ENCODE results near the gene TRIM24.

The TRIM24 gene

DNA sequence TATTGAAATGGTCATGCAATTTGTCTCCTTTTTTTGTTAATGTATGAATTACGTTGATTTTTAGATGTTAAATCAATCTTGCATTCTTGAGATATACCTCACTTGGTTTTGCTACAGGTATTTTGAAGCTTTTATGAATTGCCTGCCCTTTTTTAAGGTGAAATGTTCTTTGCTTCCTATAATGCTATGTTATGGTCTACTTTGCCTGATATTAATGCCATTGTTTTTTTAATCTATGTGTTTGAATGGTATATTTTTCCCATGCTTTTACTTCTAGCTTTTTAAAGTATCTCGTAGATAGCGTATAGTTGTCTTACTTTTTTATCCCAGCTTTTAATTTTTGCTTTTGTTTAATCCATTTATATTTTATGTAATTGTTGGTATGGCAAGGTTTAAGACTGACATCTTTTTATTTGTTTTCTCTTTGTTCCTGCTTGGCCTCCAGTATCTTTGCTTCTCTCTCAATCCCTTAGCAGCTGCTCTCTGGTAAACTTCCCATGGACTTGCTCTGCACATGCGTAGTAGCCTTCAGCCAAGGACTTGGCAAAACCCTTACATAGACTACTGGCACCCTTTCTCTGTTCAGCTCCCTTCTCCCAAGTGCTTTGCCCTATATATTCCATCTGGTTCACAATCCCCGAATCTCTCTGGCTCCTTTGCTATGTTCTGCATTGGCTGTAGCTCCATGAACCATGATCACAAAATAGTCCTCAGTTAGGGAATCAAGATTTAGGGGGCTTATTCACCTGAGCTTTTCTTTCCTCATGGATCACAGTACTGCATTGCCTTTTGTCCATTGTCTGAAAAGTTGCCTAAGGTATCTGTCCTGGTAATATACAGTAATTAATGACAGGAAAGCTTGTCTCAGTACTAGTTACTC is 8.4 kb downstream of the TRIM24 start:
- DNase-seq, result no peak
- TF ChIP-seq, protein P1, sequence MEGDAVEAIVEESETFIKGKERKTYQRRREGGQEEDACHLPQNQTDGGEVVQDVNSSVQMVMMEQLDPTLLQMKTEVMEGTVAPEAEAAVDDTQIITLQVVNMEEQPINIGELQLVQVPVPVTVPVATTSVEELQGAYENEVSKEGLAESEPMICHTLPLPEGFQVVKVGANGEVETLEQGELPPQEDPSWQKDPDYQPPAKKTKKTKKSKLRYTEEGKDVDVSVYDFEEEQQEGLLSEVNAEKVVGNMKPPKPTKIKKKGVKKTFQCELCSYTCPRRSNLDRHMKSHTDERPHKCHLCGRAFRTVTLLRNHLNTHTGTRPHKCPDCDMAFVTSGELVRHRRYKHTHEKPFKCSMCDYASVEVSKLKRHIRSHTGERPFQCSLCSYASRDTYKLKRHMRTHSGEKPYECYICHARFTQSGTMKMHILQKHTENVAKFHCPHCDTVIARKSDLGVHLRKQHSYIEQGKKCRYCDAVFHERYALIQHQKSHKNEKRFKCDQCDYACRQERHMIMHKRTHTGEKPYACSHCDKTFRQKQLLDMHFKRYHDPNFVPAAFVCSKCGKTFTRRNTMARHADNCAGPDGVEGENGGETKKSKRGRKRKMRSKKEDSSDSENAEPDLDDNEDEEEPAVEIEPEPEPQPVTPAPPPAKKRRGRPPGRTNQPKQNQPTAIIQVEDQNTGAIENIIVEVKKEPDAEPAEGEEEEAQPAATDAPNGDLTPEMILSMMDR (IDR thresholded peaks at IDR 0.05; ENCODE audit: low read depth, low read length), result no peak
- Histone ChIP-seq H3K27ac (no peak overlapping the region), H3K27me3 (ENCODE audit: insufficient read depth, low read depth, severe bottlenecking) (no peaks in the 10 kb centered on the region), H3K9me3 (ENCODE audit: severe bottlenecking) (no peaks in the 10 kb centered on the region), H3K4me3 (ENCODE audit: low read depth, low read length) (no peak overlapping the region), H3K36me3 (peaks cover 5% of the 10 kb centered on the region)

DNA sequence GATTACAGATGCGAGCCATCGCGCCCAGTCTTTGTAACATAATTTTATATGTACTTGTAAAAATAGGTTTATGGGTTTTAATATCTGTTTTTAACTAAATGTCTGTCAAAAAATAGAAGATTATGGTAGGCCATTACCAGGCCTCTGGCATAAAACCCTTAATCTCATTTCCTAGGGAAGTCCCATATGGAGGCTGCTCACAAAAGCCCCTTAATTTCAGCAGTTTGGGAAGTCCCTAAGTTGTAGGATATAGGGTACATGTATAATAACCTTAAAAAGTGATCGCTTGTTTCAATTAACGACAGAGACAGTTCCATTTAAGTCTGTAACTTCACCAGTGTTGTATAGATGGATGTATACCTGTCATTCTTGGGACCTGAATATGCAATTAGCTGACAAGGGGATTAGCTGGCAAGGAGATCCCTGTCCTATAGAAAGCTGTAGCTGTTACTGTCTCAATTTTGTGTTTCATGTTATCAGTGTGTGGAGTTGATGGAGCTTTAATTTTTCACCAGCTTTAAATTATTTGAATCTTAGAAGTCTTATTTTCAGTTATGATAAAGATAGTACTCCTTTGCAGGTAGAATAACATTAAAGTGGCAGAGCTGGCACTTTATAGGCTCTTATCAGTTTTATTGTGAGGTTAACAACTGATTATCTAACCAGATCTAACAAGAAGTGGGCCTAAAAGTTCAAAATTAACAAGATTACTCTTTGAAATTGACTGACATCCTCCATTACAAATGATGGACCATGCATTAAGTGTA is 10.5 kb downstream of the TRIM24 start:
- H3K27ac ChIP-seq, result no peak overlapping the region
- no peaks in the 10 kb centered on the region for H3K27me3 ChIP-seq (ENCODE audit: insufficient read depth, low read depth, severe bottlenecking)
- no peaks in the 10 kb centered on the region for H3K9me3 ChIP-seq (ENCODE audit: severe bottlenecking)
- H3K4me3 ChIP-seq (ENCODE audit: low read depth, low read length), result no peak overlapping the region
- DNase-seq, result no peak
- H3K36me3 ChIP-seq, result peaks cover 3% of the 10 kb centered on the region; the same call in 1 of the 2 replicates
- TF ChIP-seq, protein P1 (IDR thresholded peaks at IDR 0.05; ENCODE audit: low read depth, low read length), result no peak

DNA sequence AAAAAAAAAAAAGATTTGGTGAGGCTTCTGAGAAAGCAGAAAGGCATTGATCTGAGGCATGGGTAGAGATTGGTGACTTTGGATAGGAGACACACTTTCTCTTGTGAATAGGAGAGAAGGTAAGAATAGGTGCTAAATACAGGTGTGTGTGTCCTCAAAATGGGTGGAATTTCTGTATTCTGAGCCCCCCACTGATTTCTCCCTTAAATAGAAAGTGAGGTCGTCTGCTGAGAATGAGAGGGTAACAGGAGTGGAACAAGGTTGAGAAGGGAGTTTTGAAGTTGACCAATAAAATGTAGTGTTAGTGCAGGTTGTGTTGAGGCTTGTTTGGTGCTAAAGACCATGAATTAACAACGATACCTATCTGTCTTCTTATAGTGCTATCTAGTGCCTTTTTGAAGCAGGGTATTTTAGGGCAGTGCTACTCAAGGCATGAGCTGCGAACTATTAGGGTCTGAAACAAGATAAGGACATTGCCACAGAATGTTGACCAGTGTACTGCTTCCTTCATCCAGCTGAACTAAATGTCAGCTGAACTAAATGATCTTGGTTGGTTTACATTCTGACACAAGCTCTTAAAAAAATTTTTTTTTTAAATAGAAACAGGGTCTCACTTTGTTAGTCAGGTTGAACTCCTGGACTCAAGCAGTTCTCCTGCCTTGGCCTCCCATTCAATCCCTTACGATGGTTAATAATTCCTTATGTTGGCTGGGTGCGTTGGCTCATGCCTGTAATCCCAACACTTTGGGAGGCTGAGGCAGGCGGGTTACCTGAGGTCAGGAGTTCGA is 12.4 kb downstream of the TRIM24 start:
- DNase-seq, result no peak
- Histone ChIP-seq H3K27me3 (ENCODE audit: insufficient read depth, low read depth, severe bottlenecking) (no peaks in the 10 kb centered on the region), H3K4me3 (ENCODE audit: low read depth, low read length) (no peak overlapping the region), H3K27ac (no peak overlapping the region), H3K36me3 (peaks cover 3% of the 10 kb centered on the region; the same call in 1 of the 2 replicates), H3K9me3 (ENCODE audit: severe bottlenecking) (no peaks in the 10 kb centered on the region)
- TF ChIP-seq, protein P1 (IDR thresholded peaks at IDR 0.05; ENCODE audit: low read depth, low read length), result no peak

DNA sequence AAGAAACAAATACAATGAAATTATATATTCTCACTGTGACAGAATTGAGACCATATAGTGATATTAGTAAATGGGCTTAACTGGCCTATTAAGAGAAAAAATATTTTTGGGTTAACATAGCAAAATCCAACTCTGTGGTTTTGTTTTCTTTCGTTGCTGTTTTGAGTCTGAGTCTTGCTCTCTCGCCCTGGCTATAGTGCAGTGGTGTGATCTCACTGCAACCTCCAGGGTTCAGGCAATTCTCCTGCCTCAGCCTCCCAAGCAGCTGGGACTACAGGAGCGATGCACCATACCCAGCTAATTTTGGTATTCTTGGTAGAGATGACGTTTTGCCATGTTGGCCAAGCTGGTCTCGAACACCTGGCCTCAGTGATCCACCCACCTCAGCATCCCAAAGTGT is 15.3 kb downstream of the TRIM24 start:
- Histone ChIP-seq H3K27ac (no peak overlapping the region), H3K9me3 (ENCODE audit: severe bottlenecking) (no peaks in the 10 kb centered on the region), H3K4me3 (ENCODE audit: low read depth, low read length) (no peak overlapping the region), H3K27me3 (ENCODE audit: insufficient read depth, low read depth, severe bottlenecking) (no peaks in the 10 kb centered on the region), H3K36me3 (no peaks in the 10 kb centered on the region)
- no peak for DNase-seq
- TF ChIP-seq, protein P1 (IDR thresholded peaks at IDR 0.05; ENCODE audit: low read depth, low read length), result no peak

DNA sequence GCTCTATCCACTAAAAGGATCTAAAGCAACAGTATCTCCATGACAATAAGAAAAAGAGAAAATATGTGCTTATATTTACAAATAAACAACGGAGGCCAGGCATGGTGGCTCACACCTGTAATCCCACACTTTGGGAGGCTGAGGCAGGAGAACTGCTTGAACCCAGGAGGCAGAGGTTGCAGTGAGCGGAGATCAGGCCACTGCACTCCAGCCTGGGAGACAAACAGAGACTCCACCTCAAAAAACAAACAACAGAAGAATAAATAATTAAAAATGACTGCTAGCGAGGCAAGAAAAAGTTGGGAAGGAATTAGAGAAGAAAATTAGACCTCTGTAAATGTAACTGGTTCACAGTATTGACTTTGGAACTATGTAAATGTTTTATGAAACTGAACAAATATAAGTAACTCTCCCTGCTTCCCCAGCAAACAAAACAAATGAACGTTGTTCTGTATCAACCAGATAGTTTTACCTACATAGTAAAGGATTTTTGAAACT is 17.1 kb downstream of the TRIM24 start:
- TF ChIP-seq, protein P1 (IDR thresholded peaks at IDR 0.05; ENCODE audit: low read depth, low read length), result no peak
- no peak for DNase-seq
- H3K27ac ChIP-seq, result no peak overlapping the region

More for the DNA sequence above, 17.1 kb downstream of the TRIM24 start:
- Histone ChIP-seq H3K27me3 (ENCODE audit: insufficient read depth, low read depth, severe bottlenecking) (no peaks in the 10 kb centered on the region), H3K36me3 (no peaks in the 10 kb centered on the region), H3K9me3 (ENCODE audit: severe bottlenecking) (no peaks in the 10 kb centered on the region), H3K4me3 (ENCODE audit: low read depth, low read length) (no peak overlapping the region)
